Measurements from ENCODE around the gene MYMK.

DNA sequence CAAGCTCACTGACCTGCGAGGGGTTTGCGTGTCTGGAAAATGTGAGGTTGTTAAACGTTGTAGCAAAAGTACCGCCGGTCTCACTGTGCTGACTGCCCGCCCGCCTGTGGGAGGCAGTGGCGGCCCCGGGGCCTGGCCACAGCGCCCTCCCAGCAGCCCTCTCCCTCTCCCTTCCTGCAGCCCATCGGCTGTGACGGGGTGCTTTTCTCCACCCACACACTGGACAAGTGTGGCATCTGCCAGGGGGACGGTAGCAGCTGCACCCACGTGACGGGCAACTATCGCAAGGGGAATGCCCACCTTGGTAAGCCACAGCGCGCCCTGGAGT lies 15.9 kb upstream of the MYMK start:
- TF ChIP-seq, protein P1, sequence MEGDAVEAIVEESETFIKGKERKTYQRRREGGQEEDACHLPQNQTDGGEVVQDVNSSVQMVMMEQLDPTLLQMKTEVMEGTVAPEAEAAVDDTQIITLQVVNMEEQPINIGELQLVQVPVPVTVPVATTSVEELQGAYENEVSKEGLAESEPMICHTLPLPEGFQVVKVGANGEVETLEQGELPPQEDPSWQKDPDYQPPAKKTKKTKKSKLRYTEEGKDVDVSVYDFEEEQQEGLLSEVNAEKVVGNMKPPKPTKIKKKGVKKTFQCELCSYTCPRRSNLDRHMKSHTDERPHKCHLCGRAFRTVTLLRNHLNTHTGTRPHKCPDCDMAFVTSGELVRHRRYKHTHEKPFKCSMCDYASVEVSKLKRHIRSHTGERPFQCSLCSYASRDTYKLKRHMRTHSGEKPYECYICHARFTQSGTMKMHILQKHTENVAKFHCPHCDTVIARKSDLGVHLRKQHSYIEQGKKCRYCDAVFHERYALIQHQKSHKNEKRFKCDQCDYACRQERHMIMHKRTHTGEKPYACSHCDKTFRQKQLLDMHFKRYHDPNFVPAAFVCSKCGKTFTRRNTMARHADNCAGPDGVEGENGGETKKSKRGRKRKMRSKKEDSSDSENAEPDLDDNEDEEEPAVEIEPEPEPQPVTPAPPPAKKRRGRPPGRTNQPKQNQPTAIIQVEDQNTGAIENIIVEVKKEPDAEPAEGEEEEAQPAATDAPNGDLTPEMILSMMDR (IDR thresholded peaks at IDR 0.05) = no peak
- TF ChIP-seq POLR2A (IDR thresholded peaks at IDR 0.05) = no peak

Data from uterus (tissue), 2 donors.